IPS-15b (cell line): Measurements from ENCODE around the gene RARA.

Source experiments
- H3K27me3 ChIP-seq: one replicate; pipeline ENCODE4 v1.6.1; 2013; ENCODE audit warnings: low read length; ENCODE audit not compliant: control insufficient read depth, insufficient read depth
- H3K36me3 ChIP-seq: one replicate; pipeline ENCODE4 v1.6.1; 2013; ENCODE audit warnings: low read length; ENCODE audit not compliant: control insufficient read depth, insufficient read depth
- H3K4me1 ChIP-seq: one replicate; pipeline ENCODE4 v1.6.1; 2013; ENCODE audit warnings: mild to moderate bottlenecking, low read length; ENCODE audit not compliant: control insufficient read depth, insufficient read depth
- H3K4me3 ChIP-seq: one replicate; pipeline ENCODE4 v1.5.1; 2013; ENCODE audit warnings: low read depth, low read length
- H3K9ac ChIP-seq: one replicate; pipeline ENCODE4 v1.6.1; 2013; ENCODE audit warnings: low read depth, mild to moderate bottlenecking, low read length
- H3K9me3 ChIP-seq: one replicate; pipeline ENCODE4 v1.6.1; 2013; ENCODE audit warnings: mild to moderate bottlenecking, low read length; ENCODE audit not compliant: control insufficient read depth, insufficient read depth

The RARA gene

GRCh38 chr17:40346765-40347158, 37.8 kb downstream of the RARA start:
- Histone ChIP-seq H3K9ac (no peak overlapping the region), H3K9me3 (no peaks in the 10 kb centered on the region), H3K36me3 (no peaks in the 10 kb centered on the region), H3K4me1 (peaks cover 45% of the 10 kb centered on the region), H3K4me3 (peak overlapping the region; percentile 35), H3K27me3 (peaks cover 83% of the 10 kb centered on the region)

- Histone ChIP-seq H3K4me3 (peak overlapping the region; percentile 35), H3K4me1 (peaks cover 45% of the 10 kb centered on the region), H3K36me3 (peaks cover 6% of the 10 kb centered on the region), H3K9ac (no peak overlapping the region), H3K27me3 (peaks cover 88% of the 10 kb centered on the region), H3K9me3 (no peaks in the 10 kb centered on the region)
Observed at GRCh38 chr17:40347319-40348135, 38.5 kb downstream of the RARA start.

GRCh38 chr17:40348136-40348504, 39.1 kb downstream of the RARA start:
- Histone ChIP-seq H3K9me3 (no peaks in the 10 kb centered on the region), H3K36me3 (peaks cover 6% of the 10 kb centered on the region), H3K4me1 (peaks cover 44% of the 10 kb centered on the region), H3K4me3 (no peak overlapping the region), H3K9ac (no peak overlapping the region), H3K27me3 (peaks cover 84% of the 10 kb centered on the region)

- Histone ChIP-seq H3K36me3 (peaks cover 6% of the 10 kb centered on the region), H3K9ac (no peak overlapping the region), H3K4me1 (peaks cover 38% of the 10 kb centered on the region), H3K4me3 (no peak overlapping the region), H3K27me3 (peaks cover 77% of the 10 kb centered on the region), H3K9me3 (no peaks in the 10 kb centered on the region)
Observed at GRCh38 chr17:40348562-40349476, 39.8 kb downstream of the RARA start.

- Histone ChIP-seq H3K4me1 (peaks cover 33% of the 10 kb centered on the region), H3K27me3 (peaks cover 71% of the 10 kb centered on the region), H3K9me3 (no peaks in the 10 kb centered on the region), H3K36me3 (peaks cover 6% of the 10 kb centered on the region), H3K9ac (no peak overlapping the region), H3K4me3 (no peak overlapping the region)
Observed at GRCh38 chr17:40349477-40349894, 40.5 kb downstream of the RARA start.

- H3K4me1 ChIP-seq, result peaks cover 31% of the 10 kb centered on the region
- H3K9ac ChIP-seq, result no peak overlapping the region
- peaks cover 6% of the 10 kb centered on the region for H3K36me3 ChIP-seq
- no peaks in the 10 kb centered on the region for H3K9me3 ChIP-seq
- peaks cover 65% of the 10 kb centered on the region for H3K27me3 ChIP-seq
- H3K4me3 ChIP-seq, result no peak overlapping the region
Observed at GRCh38 chr17:40349895-40350688, 41.1 kb downstream of the RARA start.

- Histone ChIP-seq H3K36me3 (peaks cover 8% of the 10 kb centered on the region), H3K9ac (no peak overlapping the region), H3K27me3 (peaks cover 59% of the 10 kb centered on the region), H3K9me3 (no peaks in the 10 kb centered on the region), H3K4me1 (peaks cover 31% of the 10 kb centered on the region), H3K4me3 (no peak overlapping the region)
Observed at GRCh38 chr17:40350689-40351358, 41.8 kb downstream of the RARA start.

GRCh38 chr17:40351359-40352236, 42.6 kb downstream of the RARA start:
- Histone ChIP-seq H3K4me1 (peaks cover 25% of the 10 kb centered on the region), H3K4me3 (no peak overlapping the region)

GRCh38 chr17:40352237-40352778, 43.3 kb downstream of the RARA start:
- peaks cover 8% of the 10 kb centered on the region for H3K36me3 ChIP-seq
- no peaks in the 10 kb centered on the region for H3K9me3 ChIP-seq
- H3K27me3 ChIP-seq, result peaks cover 47% of the 10 kb centered on the region
- no peak overlapping the region for H3K9ac ChIP-seq
- no peak overlapping the region for H3K4me3 ChIP-seq
- peaks cover 18% of the 10 kb centered on the region for H3K4me1 ChIP-seq

More at GRCh38 chr17:40351359-40352236, 42.6 kb downstream of the RARA start:
- no peak overlapping the region for H3K9ac ChIP-seq
- peaks cover 54% of the 10 kb centered on the region for H3K27me3 ChIP-seq
- no peaks in the 10 kb centered on the region for H3K9me3 ChIP-seq
- H3K36me3 ChIP-seq, result peaks cover 8% of the 10 kb centered on the region

- Histone ChIP-seq H3K36me3 (peaks cover 8% of the 10 kb centered on the region), H3K9ac (no peak overlapping the region), H3K4me3 (no peak overlapping the region), H3K27me3 (peaks cover 43% of the 10 kb centered on the region), H3K4me1 (peaks cover 15% of the 10 kb centered on the region), H3K9me3 (no peaks in the 10 kb centered on the region)
Observed at GRCh38 chr17:40352779-40353394, 43.9 kb downstream of the RARA start.
